HG02571 (cell line): Measurements from ENCODE around the gene ZNF185.

Experiments
- ATAC-seq: cut with Tn5 transposase; IDR thresholded peaks from one replicate; pipeline ENCODE4 v1.9.1; 2021; ENCODE audit warnings: mild to moderate bottlenecking, moderate library complexity; ENCODE audit not compliant: unreplicated experiment

Gene ZNF185

GRCh38 chrX:152915541-152916241 lies 17.8 kb downstream of the ZNF185 start:
- peak; percentile 61 for ATAC-seq

GRCh38 chrX:152917656-152918579 lies 20.1 kb downstream of the ZNF185 start:
- ATAC-seq, result no peak

- ATAC-seq, result no peak
Observed at GRCh38 chrX:152918707-152919106, 20.8 kb downstream of the ZNF185 start.

GRCh38 chrX:152923599-152923998 lies 25.7 kb downstream of the ZNF185 start:
- no peak for ATAC-seq

GRCh38 chrX:152925835-152926234 lies 28.0 kb downstream of the ZNF185 start:
- no peak for ATAC-seq

- ATAC-seq, result no peak
Observed at GRCh38 chrX:152926279-152926678, 28.4 kb downstream of the ZNF185 start.

GRCh38 chrX:152926923-152927322 lies 29.1 kb downstream of the ZNF185 start:
- no peak for ATAC-seq

GRCh38 chrX:152927858-152928760 lies 30.2 kb downstream of the ZNF185 start:
- no peak for ATAC-seq

GRCh38 chrX:152928761-152929400 lies 31.0 kb downstream of the ZNF185 start:
- ATAC-seq, result no peak

GRCh38 chrX:152929898-152930297 lies 32.0 kb downstream of the ZNF185 start:
- ATAC-seq, result no peak

GRCh38 chrX:152930516-152930915 lies 32.6 kb downstream of the ZNF185 start:
- ATAC-seq, result no peak

- ATAC-seq, result no peak
Observed at GRCh38 chrX:152932144-152932543, 34.3 kb downstream of the ZNF185 start.

GRCh38 chrX:152932598-152933175 lies 34.8 kb downstream of the ZNF185 start:
- ATAC-seq, result no peak

- ATAC-seq, result no peak
Observed at GRCh38 chrX:152936306-152936705, 38.4 kb downstream of the ZNF185 start.

- no peak for ATAC-seq
Observed at GRCh38 chrX:152937236-152937635, 39.4 kb downstream of the ZNF185 start.

- peak; percentile 87 for ATAC-seq
Observed at GRCh38 chrX:152941328-152942076, 43.6 kb downstream of the ZNF185 start.

GRCh38 chrX:152942077-152942442 lies 44.2 kb downstream of the ZNF185 start:
- ATAC-seq, result no peak

- no peak for ATAC-seq
Observed at GRCh38 chrX:152943826-152944225, 46.0 kb downstream of the ZNF185 start.
